H1 (cell line): ENCODE measurements around the gene HRCT1.

Experiments used
- ATF3 ChIP-seq: IDR thresholded peaks from 2 replicates; pipeline ENCODE4 v1.6.1; 2011; ENCODE audit warnings: low read depth, mild to moderate bottlenecking, low read length; ENCODE audit not compliant: insufficient read depth
- CBX8 ChIP-seq: fragments of 300-800, 300-1000 bp; sonication (generic); IDR thresholded peaks from 2 replicates; pipeline ENCODE4 v1.7.1; 2016; ENCODE audit warnings: low read depth, low read length, borderline replicate concordance
- SP2 ChIP-seq: IDR thresholded peaks from 2 replicates; pipeline ENCODE4 v1.6.1; 2012; ENCODE audit warnings: mild to moderate bottlenecking, low read length, inconsistent platforms
- TCF12 ChIP-seq: IDR thresholded peaks from 2 replicates; pipeline ENCODE4 v1.6.1; 2011; ENCODE audit warnings: low read depth, mild to moderate bottlenecking, low read length
- USF2 ChIP-seq: IDR thresholded peaks from 2 replicates; pipeline ENCODE4 v1.6.1; 2011; ENCODE audit warnings: low read length, improper control_type of control experiment

GRCh38 chr9:35917261-35917660 is 11.3 kb downstream of the HRCT1 start:
- TF ChIP-seq ATF3 (no peak), TCF12 (no peak), USF2 (no peak), SP2 (no peak), CBX8 (no peak)
